Activated T-helper 2 cell treated with anti-CD3 and anti-CD28 coated beads, Interferon-gamma antibody, Interleukin-2, Interleukin-4, amounts not matched to agents 10 μg/mL and 5 μg/mL and 100 μg/mL, durations not matched to agents 14 hours and 24 hours and 36 hours (primary cell): ENCODE data around the gene GSE1. TPM values are rescaled to one million over a fixed set of nuclear protein-coding genes. Genes with fewer than 3 reads are reported as not detected.

Source experiments
- DNase-seq: peaks from one replicate; pipeline ENCODE4 v3.0.0; 2021; ENCODE audit warnings: low spot score
- H3K27ac Mint-ChIP-seq: one replicate; pipeline ENCODE4 v1.8.0; 2021; ENCODE audit warnings: mixed read lengths
- H3K27me3 Mint-ChIP-seq: one replicate; pipeline ENCODE4 v1.8.0; 2021; ENCODE audit warnings: low read depth, mixed read lengths
- H3K36me3 Mint-ChIP-seq: one replicate; pipeline ENCODE4 v1.8.0; 2021; ENCODE audit warnings: low read depth, mixed read lengths
- H3K4me1 Mint-ChIP-seq: one replicate; pipeline ENCODE4 v1.8.0; 2021; ENCODE audit warnings: low read depth, mixed read lengths
- H3K4me3 Mint-ChIP-seq: one replicate; pipeline ENCODE4 v1.8.0; 2021; ENCODE audit warnings: low read depth, mild to moderate bottlenecking, moderate library complexity, mixed read lengths
- H3K9me3 Mint-ChIP-seq: one replicate; pipeline ENCODE4 v1.8.0; 2021; ENCODE audit warnings: mixed read lengths
- intact Hi-C: fragments of 100-400 bp; cut with micrococcal nuclease; formaldehyde crosslinking; loops from one replicate; pipeline ENCODE4 v1.15.1; 2023
- total RNA-seq: library from RNA; stranded (reverse); gene quantifications from 2 replicates; pipeline ENCODE4 v1.2.3, GENCODE V29; 2022

Gene GSE1
- total RNA-seq, 1 donor from 2014 or later, result 37.2 TPM

- DNase-seq, result no peak
- Mint-ChIP-seq H3K27me3 (no peaks in the 10 kb centered on the region), H3K9me3 (peaks cover 6% of the 10 kb centered on the region), H3K36me3 (peaks cover 40% of the 10 kb centered on the region), H3K4me1 (peaks cover 50% of the 10 kb centered on the region), H3K4me3 (peak overlapping the region; percentile 47), H3K27ac (peak overlapping the region; percentile 72)
- intact Hi-C loops, result loop anchor here (2.0 kb wide), 1 partner anchor 13 kb away; no protein-coding TSS in a partner anchor
These were observed 42.8 kb upstream of the GSE1 start for GRCh38 chr16:85570213-85570734.

DNA sequence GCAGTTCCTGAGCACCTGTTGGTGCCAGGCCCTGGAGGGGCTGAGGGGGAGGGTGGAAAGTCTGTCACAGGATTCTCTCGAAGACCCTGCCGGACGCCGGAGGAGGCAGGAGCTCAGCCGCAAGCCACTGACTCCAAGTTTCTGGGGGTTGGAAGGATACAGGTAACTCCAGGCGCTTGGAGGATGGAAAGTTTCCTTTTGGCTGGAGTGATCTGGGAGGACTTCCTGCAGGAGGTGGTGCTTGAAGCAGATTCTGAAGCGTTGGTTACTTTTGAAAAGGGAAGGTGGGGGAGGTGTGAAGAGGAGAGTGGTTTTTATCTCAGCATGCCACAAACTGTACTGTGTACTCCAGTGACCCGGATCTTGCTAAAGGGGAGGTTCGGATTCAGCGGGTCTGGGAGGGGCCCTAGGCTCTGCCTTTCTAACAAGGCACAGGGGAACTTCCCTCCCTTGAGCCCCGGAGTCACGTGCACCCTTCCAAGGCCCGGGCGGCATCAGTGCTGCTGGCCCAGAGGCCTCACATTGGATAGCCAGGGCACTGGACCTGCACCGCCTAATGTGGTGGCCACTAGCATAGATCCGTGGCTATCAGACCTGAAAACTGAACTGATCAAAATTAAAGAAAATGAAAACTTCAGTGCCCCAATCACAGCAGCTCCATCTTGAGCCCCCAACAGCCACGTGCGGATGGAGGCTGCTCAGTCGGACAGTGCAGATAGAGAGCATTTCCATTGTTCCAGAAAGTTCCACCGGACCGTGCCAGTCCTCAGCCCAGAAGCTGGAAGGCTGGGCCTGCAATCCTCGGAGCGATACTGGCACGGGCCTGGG, 42.2 kb upstream of the GSE1 start:
- peak overlapping the region; percentile 8 for H3K27ac Mint-ChIP-seq
- peaks cover 50% of the 10 kb centered on the region for H3K4me1 Mint-ChIP-seq
- H3K4me3 Mint-ChIP-seq, result peak overlapping the region; percentile 5
- H3K36me3 Mint-ChIP-seq, result peaks cover 40% of the 10 kb centered on the region
- peaks cover 6% of the 10 kb centered on the region for H3K9me3 Mint-ChIP-seq
- intact Hi-C loops, result loop anchor here (2.0 kb wide), 1 partner anchor 14 kb away; no protein-coding TSS in a partner anchor
- H3K27me3 Mint-ChIP-seq, result no peaks in the 10 kb centered on the region
- no peak for DNase-seq

DNA sequence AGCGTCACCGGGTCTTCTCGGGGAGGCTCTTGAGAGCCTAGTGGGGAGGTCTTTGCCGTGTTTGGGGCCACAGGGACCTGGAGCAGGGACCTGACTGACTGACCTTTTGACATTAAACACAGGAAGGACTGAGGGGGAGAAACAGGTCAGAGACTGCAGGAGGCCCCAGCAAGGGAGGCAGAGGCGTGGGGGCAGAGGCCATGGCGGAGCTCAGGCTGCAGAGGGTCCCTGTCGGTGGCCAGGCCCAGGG, 41.6 kb upstream of the GSE1 start:
- intact Hi-C loops, result loop anchor here (2.0 kb wide), 1 partner anchor 15 kb away; no protein-coding TSS in a partner anchor
- Mint-ChIP-seq H3K27me3 (no peaks in the 10 kb centered on the region), H3K4me3 (no peak overlapping the region), H3K27ac (peak overlapping the region; percentile 8), H3K4me1 (peaks cover 48% of the 10 kb centered on the region), H3K36me3 (peaks cover 40% of the 10 kb centered on the region), H3K9me3 (peaks cover 6% of the 10 kb centered on the region)
- DNase-seq, result no peak

DNA sequence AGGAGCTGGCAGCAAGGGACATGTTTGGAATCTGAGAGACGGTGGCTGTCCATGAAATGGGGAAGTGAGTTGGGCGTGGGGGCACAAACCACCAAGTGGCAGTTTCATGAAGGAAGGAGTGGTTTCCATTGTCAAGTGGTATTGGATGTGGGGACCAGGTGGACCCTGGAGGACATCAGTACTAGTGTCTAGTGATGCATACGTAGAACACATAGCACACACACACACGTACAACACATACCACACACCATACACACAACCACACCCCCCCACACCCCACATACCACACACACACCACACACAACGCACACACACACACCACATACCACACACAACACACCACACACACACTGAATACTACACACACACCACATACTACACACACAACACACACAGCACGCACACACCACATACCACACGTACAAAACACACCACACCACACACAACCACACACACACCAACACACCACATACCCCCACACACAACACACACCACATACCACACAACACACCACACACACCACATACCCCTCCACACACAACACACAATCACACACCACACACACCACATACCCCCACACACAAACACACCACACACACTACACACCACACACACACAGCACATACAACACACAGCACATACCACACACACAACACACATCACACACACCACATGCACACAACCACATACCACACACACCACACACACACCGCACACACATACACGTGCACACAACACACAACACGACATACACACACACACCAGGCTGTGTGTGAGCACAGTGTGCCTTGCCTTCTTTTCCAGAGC, 41.1 kb upstream of the GSE1 start:
- H3K36me3 Mint-ChIP-seq, result peaks cover 40% of the 10 kb centered on the region
- DNase-seq, result no peak
- no peak overlapping the region for H3K27ac Mint-ChIP-seq
- intact Hi-C loops, result loop anchor here (2.0 kb wide), 1 partner anchor 15 kb away; no protein-coding TSS in a partner anchor
- no peaks in the 10 kb centered on the region for H3K27me3 Mint-ChIP-seq
- H3K9me3 Mint-ChIP-seq, result peaks cover 6% of the 10 kb centered on the region
- peaks cover 45% of the 10 kb centered on the region for H3K4me1 Mint-ChIP-seq
- H3K4me3 Mint-ChIP-seq, result no peak overlapping the region

GRCh38 chr16:85573045-85573695, 40.0 kb upstream of the GSE1 start:
- intact Hi-C loops, result no loop called here
- H3K27me3 Mint-ChIP-seq, result no peaks in the 10 kb centered on the region
- peaks cover 36% of the 10 kb centered on the region for H3K4me1 Mint-ChIP-seq
- H3K4me3 Mint-ChIP-seq, result no peak overlapping the region
- H3K27ac Mint-ChIP-seq, result no peak overlapping the region
- peaks cover 6% of the 10 kb centered on the region for H3K9me3 Mint-ChIP-seq
- no peak for DNase-seq
- H3K36me3 Mint-ChIP-seq, result peaks cover 33% of the 10 kb centered on the region

DNA sequence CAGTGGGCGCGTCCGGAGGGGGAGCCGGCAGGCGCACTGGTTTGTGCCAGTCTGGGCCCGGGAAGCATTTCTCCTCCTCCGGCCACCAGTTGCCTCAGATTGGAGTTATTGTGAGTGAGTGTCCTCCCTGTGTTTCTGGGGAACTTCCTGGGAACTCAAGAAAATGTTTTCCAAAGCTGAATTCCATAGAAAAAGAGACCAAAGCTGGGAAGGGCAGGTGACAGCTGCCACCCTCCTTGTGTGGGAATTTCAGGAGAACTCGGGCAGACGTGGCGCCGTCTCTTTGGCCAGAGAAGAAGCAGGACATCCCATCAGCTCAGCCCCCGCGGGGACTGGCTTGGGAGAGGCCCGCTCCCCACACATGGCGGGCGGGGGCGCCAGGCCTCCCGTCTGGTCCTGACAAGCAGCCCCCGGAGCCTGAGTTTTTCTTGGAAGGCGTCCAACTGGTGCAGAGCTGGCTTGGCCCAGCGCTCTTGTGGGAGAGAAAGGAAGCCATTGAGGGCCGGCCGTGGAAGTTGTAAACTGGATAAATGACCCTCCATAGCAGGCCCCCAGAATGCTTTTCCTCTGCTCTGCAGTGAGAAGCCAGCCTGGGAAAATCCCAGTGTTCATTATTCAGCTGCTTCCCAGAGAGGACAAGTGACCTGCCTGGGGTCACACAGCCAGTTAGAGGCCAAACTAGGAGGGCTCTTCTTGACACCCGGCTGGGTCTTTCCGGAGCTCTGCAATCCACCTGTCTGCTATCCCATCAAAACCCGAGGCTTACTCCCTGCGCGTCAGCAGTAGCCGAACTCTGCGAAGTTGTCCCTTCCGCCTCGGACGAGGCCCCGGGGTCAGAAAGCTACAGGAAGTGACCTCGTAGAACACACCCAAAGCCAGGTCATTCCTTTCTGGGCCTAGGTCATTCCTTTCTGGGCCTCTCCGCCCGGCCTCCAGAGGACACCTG, 39.2 kb upstream of the GSE1 start:
- Mint-ChIP-seq H3K36me3 (peaks cover 27% of the 10 kb centered on the region), H3K27me3 (no peaks in the 10 kb centered on the region), H3K9me3 (peaks cover 6% of the 10 kb centered on the region), H3K4me1 (peaks cover 34% of the 10 kb centered on the region), H3K4me3 (no peak overlapping the region), H3K27ac (no peak overlapping the region)
- intact Hi-C loops, result no loop called here
- no peak for DNase-seq

DNA sequence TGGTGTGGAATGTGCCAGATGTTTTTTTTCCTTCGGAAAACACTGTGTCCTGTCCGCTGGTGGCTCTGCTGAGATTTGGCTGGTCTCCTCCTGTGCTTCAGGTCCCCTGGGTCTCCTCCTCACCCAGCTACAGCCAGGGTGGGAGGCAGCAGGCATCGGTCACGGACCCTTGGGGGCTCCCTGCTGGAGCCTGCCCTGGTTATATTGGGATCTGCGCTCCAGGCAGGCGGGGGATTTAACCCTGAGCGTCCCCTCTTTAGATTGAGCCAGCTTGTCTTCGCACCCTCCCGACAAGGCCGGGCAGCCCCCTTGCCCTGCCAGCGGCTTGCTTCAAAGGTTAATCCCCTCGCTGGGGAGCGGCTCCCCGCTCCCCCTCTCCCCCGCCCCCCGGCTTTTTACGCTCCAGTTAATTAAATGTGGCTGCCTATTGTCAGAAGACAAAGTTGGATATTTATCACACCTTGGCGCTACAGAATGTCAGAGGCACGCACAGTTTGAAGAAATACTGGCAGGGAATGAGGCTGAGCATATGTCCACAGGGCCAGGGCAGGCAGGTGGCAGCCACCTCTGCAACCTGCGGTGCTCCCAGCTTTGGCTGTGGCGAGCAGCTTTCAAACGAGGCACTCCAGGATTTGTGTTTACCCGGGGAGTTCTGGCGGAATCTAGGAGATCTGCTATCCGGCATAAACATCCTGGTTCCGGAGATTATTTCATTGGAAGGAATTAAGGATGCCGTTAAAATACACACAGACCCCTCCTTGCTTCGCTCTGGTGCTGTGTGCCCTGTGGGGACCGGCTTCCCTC, 38.2 kb upstream of the GSE1 start:
- no peak for DNase-seq
- H3K4me1 Mint-ChIP-seq, result peaks cover 25% of the 10 kb centered on the region

DNA sequence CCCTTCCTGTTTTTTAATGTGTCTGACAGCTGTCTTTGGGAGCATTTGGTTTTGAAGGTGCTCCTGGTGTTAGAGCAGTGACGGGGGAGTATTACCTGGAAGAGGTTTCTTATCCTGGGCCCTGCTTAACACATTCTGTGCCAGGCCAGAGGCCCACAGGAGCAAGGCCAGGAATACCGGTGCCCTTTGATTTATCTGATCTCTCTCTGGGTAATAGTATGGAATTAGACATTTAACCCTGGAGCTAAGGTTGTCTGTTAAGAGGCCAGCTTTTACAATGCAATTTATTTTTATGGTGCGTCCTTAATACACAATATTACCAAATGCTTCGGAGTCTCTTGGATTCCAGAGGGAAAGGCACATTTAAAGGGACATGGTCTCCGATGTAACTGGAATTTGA, 37.2 kb upstream of the GSE1 start:
- H3K36me3 Mint-ChIP-seq, result peaks cover 12% of the 10 kb centered on the region
- H3K27ac Mint-ChIP-seq, result no peak overlapping the region
- H3K4me3 Mint-ChIP-seq, result no peak overlapping the region
- intact Hi-C loops, result no loop called here
- no peaks in the 10 kb centered on the region for H3K9me3 Mint-ChIP-seq
- peaks cover 14% of the 10 kb centered on the region for H3K4me1 Mint-ChIP-seq
- DNase-seq, result no peak
- no peaks in the 10 kb centered on the region for H3K27me3 Mint-ChIP-seq

More for the DNA sequence above, 38.2 kb upstream of the GSE1 start:
- no peak overlapping the region for H3K4me3 Mint-ChIP-seq
- peaks cover 18% of the 10 kb centered on the region for H3K36me3 Mint-ChIP-seq
- intact Hi-C loops, result no loop called here
- H3K9me3 Mint-ChIP-seq, result no peaks in the 10 kb centered on the region
- H3K27me3 Mint-ChIP-seq, result no peaks in the 10 kb centered on the region
- H3K27ac Mint-ChIP-seq, result no peak overlapping the region

DNA sequence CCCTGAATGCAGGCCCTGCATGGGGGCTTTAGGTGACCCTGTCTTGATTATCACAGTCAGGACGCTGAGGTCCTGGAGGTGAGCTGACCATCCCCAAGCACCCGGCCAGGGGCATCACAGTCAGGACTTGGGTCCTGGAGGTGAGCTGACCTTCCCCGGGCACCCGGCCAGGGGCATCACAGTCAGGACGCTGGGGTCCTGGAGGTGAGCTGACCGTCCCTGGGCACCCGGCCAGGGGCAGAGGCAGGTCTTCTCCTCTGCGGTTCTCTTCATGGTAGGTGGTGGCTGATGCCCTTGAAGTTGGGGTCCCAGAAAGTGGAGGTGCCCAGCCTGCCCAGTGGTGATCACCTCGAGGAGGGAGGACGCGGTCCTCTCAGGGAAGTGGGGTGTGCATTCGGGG, 36.2 kb upstream of the GSE1 start:
- Mint-ChIP-seq H3K27me3 (no peaks in the 10 kb centered on the region), H3K27ac (no peak overlapping the region), H3K4me3 (no peak overlapping the region), H3K4me1 (peaks cover 5% of the 10 kb centered on the region), H3K36me3 (peaks cover 4% of the 10 kb centered on the region), H3K9me3 (no peaks in the 10 kb centered on the region)
- intact Hi-C loops, result no loop called here
- no peak for DNase-seq

GRCh38 chr16:85577899-85578598, 35.1 kb upstream of the GSE1 start:
- Mint-ChIP-seq H3K27ac (no peak overlapping the region), H3K4me1 (no peaks in the 10 kb centered on the region), H3K4me3 (no peak overlapping the region), H3K9me3 (no peaks in the 10 kb centered on the region), H3K27me3 (no peaks in the 10 kb centered on the region), H3K36me3 (no peaks in the 10 kb centered on the region)
- intact Hi-C loops, result no loop called here
- no peak for DNase-seq

DNA sequence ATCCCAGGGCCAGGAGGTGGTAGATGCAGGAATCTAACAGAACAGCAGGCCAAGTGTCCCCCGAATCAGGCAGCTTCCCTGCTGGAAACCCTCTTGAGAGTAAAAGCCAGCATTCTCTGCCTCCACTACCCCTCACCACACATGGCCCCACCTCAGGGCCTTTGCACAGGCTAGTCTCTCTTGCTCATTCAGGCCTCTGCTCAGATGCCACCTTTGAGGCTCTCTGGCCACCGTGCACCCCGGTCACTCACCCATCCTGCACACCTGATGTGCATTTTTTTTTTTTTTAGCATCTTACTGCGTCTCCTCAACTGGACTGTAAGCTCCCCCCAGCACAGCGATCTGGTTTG, 34.5 kb upstream of the GSE1 start:
- intact Hi-C loops, result no loop called here
- Mint-ChIP-seq H3K4me3 (no peak overlapping the region), H3K4me1 (peaks cover 2% of the 10 kb centered on the region), H3K9me3 (no peaks in the 10 kb centered on the region), H3K27ac (no peak overlapping the region), H3K36me3 (no peaks in the 10 kb centered on the region), H3K27me3 (no peaks in the 10 kb centered on the region)
- no peak for DNase-seq
